NCI-H146 treated with DMSO at 0.1 percent for 48 hours (cell line): ENCODE results near the gene DCD.
"Not testable (repeated sequence)": the region's sequence is repeated elsewhere in the genome, so short reads cannot be mapped to it uniquely, and the experiment has no call there.

Experiments used
- DNase-seq: peaks from one replicate; lab custom pipeline; 2025; ENCODE audit not compliant: unreplicated experiment; lab: John Stamatoyannopoulos, UW

Gene DCD

GRCh38 chr12:54648265-54648664, at the start of gene DCD:
Gene DCD, minus strand, starts transcription at chr12:54648365. Its CDS starts 62 bp downstream, at chr12:54648303.
- no peak for DNase-seq

- no peak for DNase-seq
Measured at GRCh38 chr12:54697851-54698250, 49.7 kb upstream of the DCD start.

- no peak for DNase-seq
Measured at GRCh38 chr12:54692353-54692752, 44.2 kb upstream of the DCD start.

- DNase-seq = no peak
Measured at GRCh38 chr12:54689984-54690383, 41.8 kb upstream of the DCD start.

GRCh38 chr12:54689034-54689372, 40.8 kb upstream of the DCD start:
- DNase-seq = no peak

GRCh38 chr12:54688309-54689033, 40.3 kb upstream of the DCD start:
- DNase-seq = no peak

GRCh38 chr12:54684636-54685630, 36.8 kb upstream of the DCD start:
- no peak for DNase-seq

GRCh38 chr12:54683398-54683797, 35.2 kb upstream of the DCD start:
- DNase-seq = no peak

- DNase-seq = no peak
Measured at GRCh38 chr12:54682674-54683073, 34.5 kb upstream of the DCD start.

GRCh38 chr12:54680374-54680773, 32.2 kb upstream of the DCD start:
- no peak for DNase-seq

GRCh38 chr12:54678131-54678530, 30.0 kb upstream of the DCD start:
- DNase-seq = no peak

- DNase-seq = no peak
Measured at GRCh38 chr12:54667945-54668344, 19.8 kb upstream of the DCD start.

- no peak for DNase-seq
Measured at GRCh38 chr12:54666008-54666407, 17.8 kb upstream of the DCD start.

- not testable (repeated sequence) for DNase-seq
Measured at GRCh38 chr12:54665022-54665635, 17.0 kb upstream of the DCD start.

GRCh38 chr12:54663603-54664002, 15.4 kb upstream of the DCD start:
- no peak for DNase-seq

- no peak for DNase-seq
Measured at GRCh38 chr12:54662026-54662425, 13.9 kb upstream of the DCD start.

- no peak for DNase-seq
Measured at GRCh38 chr12:54661048-54661447, 12.9 kb upstream of the DCD start.

- no peak for DNase-seq
Measured at GRCh38 chr12:54660320-54660962, 12.3 kb upstream of the DCD start.

- DNase-seq = no peak
Measured at GRCh38 chr12:54658306-54659264, 10.4 kb upstream of the DCD start.

GRCh38 chr12:54657105-54657607, 9.0 kb upstream of the DCD start:
- no peak for DNase-seq
